Central memory CD8-positive, alpha-beta T cell (primary cell): Measurements from ENCODE around the gene BAIAP2L2.
"Not testable (repeated sequence)": the region's sequence is repeated elsewhere in the genome, so short reads cannot be mapped to it uniquely, and the experiment has no call there.

Source experiments
- ATAC-seq: fragments of 150-1000 bp; cut with Tn5 transposase; replicated peaks from 2 replicates; pipeline ENCODE4 v1.10.0; 2022; ENCODE audit warnings: mild to moderate bottlenecking, moderate FRiP score, moderate number of reproducible peaks; ENCODE audit not compliant: poor library complexity, severe bottlenecking; ENCODE audit errors: extremely low read depth
- DNase-seq, 2 donors: peaks; one replicate each; pipeline ENCODE4 v3.0.0; 2021; ENCODE audit warnings: low spot score in 2 of 2
- H3K27ac Mint-ChIP-seq: one replicate; pipeline ENCODE4 v1.8.0; 2022; ENCODE audit warnings: low read depth, mild to moderate bottlenecking, moderate library complexity, mixed read lengths
- H3K27me3 Mint-ChIP-seq: one replicate; pipeline ENCODE4 v1.8.0; 2022; ENCODE audit warnings: mixed read lengths
- H3K36me3 Mint-ChIP-seq: one replicate; pipeline ENCODE4 v1.8.0; 2022; ENCODE audit warnings: mild to moderate bottlenecking, moderate library complexity, mixed read lengths; ENCODE audit not compliant: insufficient read depth
- H3K4me1 Mint-ChIP-seq: one replicate; pipeline ENCODE4 v1.8.0; 2022; ENCODE audit warnings: mixed read lengths
- H3K4me3 Mint-ChIP-seq: one replicate; pipeline ENCODE4 v1.8.0; 2022; ENCODE audit warnings: mild to moderate bottlenecking, moderate library complexity, mixed read lengths
- H3K9me3 Mint-ChIP-seq: one replicate; pipeline ENCODE4 v1.8.0; 2022; ENCODE audit warnings: mixed read lengths

Gene BAIAP2L2

GRCh38 chr22:38125038-38125610 lies 14.6 kb upstream of the BAIAP2L2 start:
- DNase-seq (no peak), ATAC-seq (no peak)
- peaks cover 8% of the 10 kb centered on the region for H3K36me3 Mint-ChIP-seq
- peaks cover 10% of the 10 kb centered on the region for H3K4me1 Mint-ChIP-seq
- H3K27me3 Mint-ChIP-seq, result no peaks in the 10 kb centered on the region
- H3K4me3 Mint-ChIP-seq, result no peak overlapping the region
- H3K27ac Mint-ChIP-seq, result no peak overlapping the region
- H3K9me3 Mint-ChIP-seq, result no peaks in the 10 kb centered on the region

- H3K9me3 Mint-ChIP-seq, result no peaks in the 10 kb centered on the region
- H3K27me3 Mint-ChIP-seq, result no peaks in the 10 kb centered on the region
- H3K27ac Mint-ChIP-seq, result no peak overlapping the region
- no peak for ATAC-seq
- peaks cover 8% of the 10 kb centered on the region for H3K36me3 Mint-ChIP-seq
- H3K4me1 Mint-ChIP-seq, result peaks cover 10% of the 10 kb centered on the region
- H3K4me3 Mint-ChIP-seq, result no peak overlapping the region
- no peak for DNase-seq
Observed at GRCh38 chr22:38124236-38124974, 13.9 kb upstream of the BAIAP2L2 start.

GRCh38 chr22:38122616-38123015 lies 12.1 kb upstream of the BAIAP2L2 start:
- H3K36me3 Mint-ChIP-seq, result peaks cover 9% of the 10 kb centered on the region
- ATAC-seq (no peak), DNase-seq (no peak)
- no peak overlapping the region for H3K4me3 Mint-ChIP-seq
- H3K4me1 Mint-ChIP-seq, result peaks cover 10% of the 10 kb centered on the region
- no peak overlapping the region for H3K27ac Mint-ChIP-seq
- no peaks in the 10 kb centered on the region for H3K27me3 Mint-ChIP-seq
- no peaks in the 10 kb centered on the region for H3K9me3 Mint-ChIP-seq

- H3K4me3 Mint-ChIP-seq, result no peak overlapping the region
- peaks cover 7% of the 10 kb centered on the region for H3K36me3 Mint-ChIP-seq
- H3K27me3 Mint-ChIP-seq, result no peaks in the 10 kb centered on the region
- DNase-seq (no peak), ATAC-seq (no peak)
- H3K27ac Mint-ChIP-seq, result no peak overlapping the region
- peaks cover 10% of the 10 kb centered on the region for H3K4me1 Mint-ChIP-seq
- H3K9me3 Mint-ChIP-seq, result no peaks in the 10 kb centered on the region
Observed at GRCh38 chr22:38120359-38121110, 10.1 kb upstream of the BAIAP2L2 start.

GRCh38 chr22:38118747-38119146 lies 8.3 kb upstream of the BAIAP2L2 start:
- not testable (repeated sequence) for H3K27me3 Mint-ChIP-seq, H3K4me3 Mint-ChIP-seq, H3K36me3 Mint-ChIP-seq, H3K9me3 Mint-ChIP-seq, H3K27ac Mint-ChIP-seq, DNase-seq, ATAC-seq
- H3K4me1 Mint-ChIP-seq, result peaks cover 11% of the 10 kb centered on the region

- H3K36me3 Mint-ChIP-seq, result peaks cover 6% of the 10 kb centered on the region
- ATAC-seq (no peak), DNase-seq (no peak)
- no peak overlapping the region for H3K27ac Mint-ChIP-seq
- no peaks in the 10 kb centered on the region for H3K9me3 Mint-ChIP-seq
- no peak overlapping the region for H3K4me3 Mint-ChIP-seq
- H3K27me3 Mint-ChIP-seq, result no peaks in the 10 kb centered on the region
- H3K4me1 Mint-ChIP-seq, result peaks cover 11% of the 10 kb centered on the region
Observed at GRCh38 chr22:38118182-38118581, 7.7 kb upstream of the BAIAP2L2 start.

- not testable (repeated sequence) for H3K27ac Mint-ChIP-seq, H3K36me3 Mint-ChIP-seq, H3K9me3 Mint-ChIP-seq, ATAC-seq, H3K4me3 Mint-ChIP-seq, H3K27me3 Mint-ChIP-seq, H3K4me1 Mint-ChIP-seq, DNase-seq
Observed at GRCh38 chr22:38117556-38117955, 7.1 kb upstream of the BAIAP2L2 start.

- Mint-ChIP-seq H3K4me3 (no peak overlapping the region), H3K27ac (no peak overlapping the region), H3K27me3 (no peaks in the 10 kb centered on the region), H3K36me3 (peaks cover 12% of the 10 kb centered on the region), H3K4me1 (peaks cover 6% of the 10 kb centered on the region), H3K9me3 (no peaks in the 10 kb centered on the region)
- ATAC-seq (no peak), DNase-seq (no peak)
Observed at GRCh38 chr22:38115423-38116205, 5.1 kb upstream of the BAIAP2L2 start.

- peak; percentile 86 for ATAC-seq
- Mint-ChIP-seq H3K4me3 (no peak overlapping the region), H3K4me1 (peaks cover 8% of the 10 kb centered on the region), H3K27me3 (no peaks in the 10 kb centered on the region), H3K27ac (no peak overlapping the region), H3K36me3 (peaks cover 17% of the 10 kb centered on the region), H3K9me3 (no peaks in the 10 kb centered on the region)
- DNase-seq, result peak; percentile 59 to 73
Observed at GRCh38 chr22:38114484-38115398, 4.3 kb upstream of the BAIAP2L2 start.

GRCh38 chr22:38112381-38112780 lies 1.9 kb upstream of the BAIAP2L2 start:
- H3K36me3 Mint-ChIP-seq, result peaks cover 21% of the 10 kb centered on the region
- ATAC-seq, result no peak
- peaks cover 11% of the 10 kb centered on the region for H3K4me1 Mint-ChIP-seq
- no peaks in the 10 kb centered on the region for H3K27me3 Mint-ChIP-seq
- H3K4me3 Mint-ChIP-seq, result no peak overlapping the region
- H3K9me3 Mint-ChIP-seq, result no peaks in the 10 kb centered on the region
- peak overlapping the region; percentile 87 for H3K27ac Mint-ChIP-seq
- DNase-seq, result no peak

GRCh38 chr22:38111925-38112355 lies 1.5 kb upstream of the BAIAP2L2 start:
- no peak for DNase-seq
- H3K4me3 Mint-ChIP-seq, result no peak overlapping the region
- no peak for ATAC-seq
- H3K36me3 Mint-ChIP-seq, result peaks cover 23% of the 10 kb centered on the region
- H3K4me1 Mint-ChIP-seq, result peaks cover 11% of the 10 kb centered on the region
- H3K27me3 Mint-ChIP-seq, result no peaks in the 10 kb centered on the region
- H3K27ac Mint-ChIP-seq, result no peak overlapping the region
- H3K9me3 Mint-ChIP-seq, result no peaks in the 10 kb centered on the region
